SK-N-MC (cell line): ENCODE results near the gene UTP4.

Experiments
- EZH2 ChIP-seq: fragments of 200-600 bp; sonication (generic); IDR thresholded peaks from one replicate; pipeline ENCODE4 v1.6.1; 2017; ENCODE audit warnings: antibody characterized with exemption
- FOXP2 ChIP-seq: optimal IDR thresholded peaks from 2 replicates; pipeline ENCODE3; 2011; ENCODE audit warnings: mild to moderate bottlenecking, moderate library complexity; ENCODE audit not compliant: insufficient read depth; ENCODE audit errors: extremely low read length, control extremely low read depth
- POLR2AphosphoS5 ChIP-seq: IDR thresholded peaks from 2 replicates; pipeline ENCODE4 v1.6.1; 2012; ENCODE audit warnings: mild to moderate bottlenecking, low read depth, low read length, borderline replicate concordance

DNA sequence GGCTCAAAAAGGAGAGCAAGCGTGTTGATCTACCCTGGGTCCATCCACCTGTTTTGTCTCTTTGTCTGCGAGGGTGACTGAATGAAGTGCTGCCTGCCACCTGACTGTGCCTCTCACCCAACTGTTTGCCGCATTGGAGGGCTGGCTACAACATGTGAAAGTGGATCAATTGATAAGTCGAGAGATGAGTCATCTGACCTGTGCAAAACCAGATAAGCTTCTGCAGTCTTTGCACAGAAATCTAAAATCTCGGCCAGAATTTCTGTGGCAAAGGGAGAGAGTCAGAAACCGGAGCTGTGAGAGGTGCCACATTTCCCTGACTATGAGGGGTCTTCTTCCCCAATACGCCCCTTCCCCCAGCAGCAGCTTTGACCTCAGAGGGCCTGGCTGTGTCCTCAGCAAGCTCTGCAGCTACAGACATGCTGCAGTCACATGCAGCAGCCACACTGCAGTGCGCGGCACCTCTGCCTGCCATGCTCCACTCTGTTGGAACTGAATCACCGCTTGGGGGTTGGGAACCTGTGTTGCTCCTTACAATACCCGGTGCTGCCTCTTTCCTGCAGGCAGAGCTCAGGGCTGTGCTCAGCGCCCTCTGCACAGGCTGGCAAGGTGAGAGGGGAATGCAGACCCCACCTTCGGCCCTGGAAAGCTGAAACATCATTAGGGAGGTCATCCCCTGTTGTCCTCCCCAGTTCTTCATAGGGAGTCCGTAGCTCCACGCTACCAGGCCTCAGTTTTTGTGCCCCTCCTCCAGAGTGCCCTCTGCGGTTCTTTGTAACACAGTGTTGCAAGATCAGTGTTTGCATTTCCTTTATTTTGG, 43.1 kb upstream of the UTP4 start:
- TF ChIP-seq POLR2AphosphoS5 (no peak), EZH2 (no peak), FOXP2 (no peak)
